GM12878 (cell line): ENCODE results near the gene MAPK9. TPM values are rescaled to one million over a fixed set of nuclear protein-coding genes. Genes with fewer than 3 reads are reported as not detected.

Source experiments
- ATAC-seq: fragments of 200-7000 bp; cut with Tn5 transposase; 3 replicates; pipeline ENCODE4 v1.9.1; 2020; ENCODE audit warnings: mild to moderate bottlenecking, moderate library complexity
- BruUV-seq: library from RNA; stranded (reverse); fragments of 400-500 nt; replicated peaks from 2 replicates; lab custom pipeline; 2021; lab: Mats Ljungman, UMichigan
- CTCF ChIA-PET: fragments of 300-600 bp; sonication (Branson Sonifier 250); formaldehyde crosslinking; extraction: SDS; loops from one replicate; lab custom pipeline; 2021; ENCODE audit warnings: inconsistent platforms; lab: Yijun Ruan, JAX
- POLR2A ChIA-PET: fragments of 350-600 bp; formaldehyde crosslinking; extraction: SDS; loops from one replicate; lab custom pipeline; 2021; ENCODE audit warnings: inconsistent platforms; lab: Charles Lee
- RAD21 ChIA-PET: fragments of 300-600 bp; sonication (Branson Sonifier 250); formaldehyde crosslinking; loops from one replicate; lab custom pipeline; 2023; ENCODE audit warnings: antibody characterized with exemption; ENCODE audit not compliant: unreplicated experiment; lab: Charles Lee
- SMC1A ChIA-PET: fragments of 300-600 bp; sonication (Branson Sonifier 250); formaldehyde crosslinking; loops from one replicate; lab custom pipeline; 2023; ENCODE audit not compliant: unreplicated experiment, uncharacterized antibody; lab: Charles Lee
- DNase-seq: peaks from one replicate; pipeline ENCODE4 v3.0.0-alpha.2; 2011; ENCODE audit warnings: low read depth, low spot score
- FAIRE-seq: peaks from 3 replicates; lab custom pipeline; 2011; peaks lifted over from hg19 to GRCh38; lab: Jason Lieb, UNC
- H2AFZ ChIP-seq: 2 replicates; pipeline ENCODE4 v1.6.0; 2011; ENCODE audit warnings: low read depth, low read length, control low read depth; ENCODE audit not compliant: control insufficient read depth
- H3K27ac ChIP-seq: 2 replicates; pipeline ENCODE4 v1.5.1; 2011; ENCODE audit warnings: control low read depth; ENCODE audit not compliant: control insufficient read depth, insufficient read depth
- H3K27me3 ChIP-seq, 2 experiments: replicated peaks in 1 of 2; 2 replicates each; pipeline versions ENCODE4 v1.6.0 to v1.6.1; 2011; ENCODE audit warnings: low read length in 1 of 2; ENCODE audit not compliant: control insufficient read depth in 2 of 2, insufficient read depth in 2 of 2
- H3K36me3 ChIP-seq, 2 experiments: 2 replicates each; pipeline ENCODE4 v1.5.1; 2011; ENCODE audit warnings: low read length in 1 of 2; ENCODE audit not compliant: control insufficient read depth in 2 of 2, insufficient read depth in 2 of 2
- H3K4me1 ChIP-seq: 2 replicates; pipeline ENCODE4 v1.6.1; 2011; ENCODE audit warnings: mild to moderate bottlenecking, low read length, moderate library complexity, mixed read lengths; ENCODE audit not compliant: control insufficient read depth, insufficient read depth
- H3K4me2 ChIP-seq: 2 replicates; pipeline ENCODE4 v1.6.0; 2011; ENCODE audit warnings: control low read depth; ENCODE audit not compliant: control insufficient read depth, insufficient read depth
- H3K4me3 ChIP-seq: fragments of 200-600 bp; sonication (generic); 2 replicates; pipeline ENCODE4 v1.5.1; 2016
- H3K79me2 ChIP-seq: 2 replicates; pipeline ENCODE4 v1.6.0; 2011; ENCODE audit warnings: low read length; ENCODE audit not compliant: control insufficient read depth, insufficient read depth
- H3K9ac ChIP-seq: 2 replicates; pipeline ENCODE4 v1.8.0; 2011; ENCODE audit warnings: low read length, control low read depth, mixed read lengths; ENCODE audit not compliant: control insufficient read depth, insufficient read depth
- H3K9me3 ChIP-seq: replicated peaks from 3 replicates; pipeline ENCODE4 v1.5.1; 2011; ENCODE audit warnings: mild to moderate bottlenecking, low read length; ENCODE audit not compliant: control insufficient read depth, insufficient read depth
- H4K20me1 ChIP-seq: 2 replicates; pipeline ENCODE4 v1.6.0; 2011; ENCODE audit not compliant: control insufficient read depth, insufficient read depth
- BACH1 ChIP-seq: fragments of 450-650 bp; IDR thresholded peaks from 2 replicates; pipeline ENCODE4 v1.6.1; 2017; ENCODE audit warnings: mild to moderate bottlenecking, borderline replicate concordance
- BCL11A ChIP-seq: IDR thresholded peaks from 2 replicates; pipeline ENCODE4 v1.6.1; 2011; ENCODE audit warnings: low read depth, low read length
- CBFB ChIP-seq: IDR thresholded peaks from 2 replicates; pipeline ENCODE4 v1.6.1; 2016; ENCODE audit warnings: antibody characterized with exemption, low read depth
- CHD4 ChIP-seq: fragments of 200-600 bp; sonication (generic); IDR thresholded peaks from 2 replicates; pipeline ENCODE4 v1.6.1; 2016; ENCODE audit warnings: mild to moderate bottlenecking
- EGR1 ChIP-seq, 2 experiments: IDR thresholded peaks; 1 replicate in 1 of 2; 2 replicates in 1 of 2; pipeline ENCODE4 v1.6.1; 2011 to 2012; ENCODE audit warnings: low read depth in 2 of 2, low read length in 2 of 2, borderline replicate concordance in 1 of 2, mild to moderate bottlenecking in 1 of 2, moderate library complexity in 1 of 2
- HDAC2 ChIP-seq: fragments of 200-600 bp; sonication (generic); IDR thresholded peaks from 2 replicates; pipeline ENCODE4 v1.6.1; 2017
- NFIC ChIP-seq: IDR thresholded peaks from 2 replicates; pipeline ENCODE4 v1.6.1; 2012; ENCODE audit warnings: low read depth, mild to moderate bottlenecking, inconsistent platforms, low read length, moderate library complexity
- RFX5 ChIP-seq: IDR thresholded peaks from 2 replicates; pipeline ENCODE4 v1.6.1; 2011; ENCODE audit warnings: low read depth, low read length, improper control_type of control experiment
- SMC3 ChIP-seq: IDR thresholded peaks from 2 replicates; pipeline ENCODE4 v1.6.1; 2011; ENCODE audit warnings: low read length, improper control_type of control experiment, borderline replicate concordance
- SREBF2 ChIP-seq: IDR thresholded peaks from 2 replicates; pipeline ENCODE4 v1.6.1; 2012; ENCODE audit warnings: mild to moderate bottlenecking, low read length
- TBL1XR1 ChIP-seq: IDR thresholded peaks from 2 replicates; pipeline ENCODE4 v1.6.1; 2012; ENCODE audit warnings: low read depth, low read length, improper control_type of control experiment
- TCF7 ChIP-seq: IDR thresholded peaks from 2 replicates; pipeline ENCODE4 v1.6.1; 2014; ENCODE audit warnings: antibody characterized with exemption, borderline replicate concordance
- ZNF217 ChIP-seq: fragments of 450-650 bp; IDR thresholded peaks from 2 replicates; pipeline ENCODE4 v1.6.1; 2017; ENCODE audit warnings: antibody characterized with exemption, mild to moderate bottlenecking
- WGBS: methylation state at CpG from one replicate; pipeline ENCODE4 v1.1.6; 2016; ENCODE audit warnings: low lambda C conversion rate; ENCODE audit not compliant: insufficient replicate concordance, insufficient coverage; ENCODE audit errors: missing lambda C conversion rate; 5-methylcytosine and 5-hydroxymethylcytosine counted together
- in situ Hi-C: fragments of 300-500 bp; cut with MboI; formaldehyde crosslinking; loops from 9 replicates; pipeline ENCODE4 v1.14.3; 2018; ENCODE audit warnings: mixed read lengths
- intact Hi-C: fragments of 100-400 bp; cut with micrococcal nuclease; formaldehyde crosslinking; loops from one replicate; pipeline ENCODE4 v1.14.2; 2022; ENCODE audit not compliant: unreplicated experiment
- polyA plus RNA-seq, 11 experiments: library from polyadenylated mRNA; depleted of rRNA in 4 of 11; unstranded in 6 of 11; stranded (reverse) in 5 of 11; fragments of >200 nt; fragmentation: Nextera tagmentation in 4 of 11; fragmentation: Illumina TruSeq in 1 of 11; extraction: Ambion mirVana in 4 of 11; extraction: Trizol in 1 of 11; gene quantifications; 1 replicate in 1 of 11; 2 replicates in 10 of 11; pipeline versions ENCODE4 v1.2.1 to v1.2.3, GENCODE V29; 2011 to 2016; ENCODE audit warnings: inconsistent platforms in 2 of 11, missing spikeins in 2 of 11, low read depth in 1 of 11
- total RNA-seq, 4 experiments: library from RNA; depleted of rRNA in 3 of 4; stranded (reverse); fragments of >200 nt in 3 of 4; fragmentation: Illumina TruSeq in 1 of 4; extraction: Trizol in 1 of 4; gene quantifications; 2 replicates each; pipeline versions ENCODE4 v1.2.1 to v1.2.3, GENCODE V29; 2013 to 2021
- TF ChIP-seq, protein P1 (sequence below): IDR thresholded peaks from 2 replicates; pipeline ENCODE4 v1.6.1; 2012; ENCODE audit warnings: low read depth, low read length, improper control_type of control experiment

The MAPK9 gene
- total and polyA plus RNA-seq, 10 of the 15 experiments (the other 5 are each of a cell fraction or from before 2014, with no cell fraction given): 2.1 to 52.9 (median 21.7) TPM

DNA sequence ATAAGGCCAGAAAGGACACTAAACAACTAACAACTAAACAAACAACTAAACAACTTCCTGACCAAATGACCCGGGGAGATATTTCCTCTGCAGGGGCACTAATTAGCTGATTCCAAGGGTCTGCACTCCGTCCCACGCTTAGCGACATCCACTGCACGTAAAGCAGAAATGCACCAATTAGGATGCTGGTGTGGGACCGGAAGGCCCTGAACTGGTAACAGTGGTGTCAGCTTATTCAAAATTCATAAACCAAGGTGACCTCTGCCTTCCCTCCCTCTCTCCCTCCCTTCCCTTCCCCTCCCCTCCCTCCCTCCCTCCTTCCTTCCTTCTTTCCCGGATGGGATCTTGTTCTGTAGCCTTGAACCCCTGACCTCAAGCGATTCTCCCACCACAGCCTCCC is 92.5 kb downstream of the MAPK9 start:
- ChIA-PET SMC1A (interaction anchor here (0.7 to 4.2 kb wide), 2 partner anchors 12 to 116 kb away, joined by 3 to 15 read pairs; no protein-coding TSS in a partner anchor), POLR2A (no interaction called here), CTCF (no interaction called here), RAD21 (no interaction called here)
- no peaks in the 10 kb centered on the region for H3K27me3 ChIP-seq
- no peaks in the 10 kb centered on the region for H3K4me1 ChIP-seq
- DNase-seq (no peak), FAIRE-seq (no peak), ATAC-seq (no peak)
- in situ Hi-C loops: no loop called here
- BruUV-seq: no TSS peak
- H3K79me2 ChIP-seq: no peaks in the 10 kb centered on the region
- H3K27ac ChIP-seq: no peak overlapping the region
- no peak overlapping the region for H3K9ac ChIP-seq
- no peak overlapping the region for H2AFZ ChIP-seq
- no peaks in the 10 kb centered on the region for H3K36me3 ChIP-seq
- intact Hi-C loops: no loop called here
- H4K20me1 ChIP-seq: no peaks in the 10 kb centered on the region
- no peaks in the 10 kb centered on the region for H3K9me3 ChIP-seq
- H3K4me3 ChIP-seq: no peak overlapping the region
- no peak overlapping the region for H3K4me2 ChIP-seq
- WGBS: 72% methylated on average over 7 of the region's 8 CpGs
- TF ChIP-seq SREBF2 (no peak), CHD4 (no peak), EGR1 (IDR thresholded peaks at IDR 0.05; ENCODE audit: borderline replicate concordance in 1 of 2, low read depth in 2 of 2, low read length in 2 of 2) (no peak), TCF7 (no peak), NFIC (no peak), HDAC2 (no peak), RFX5 (no peak), SMC3 (no peak), BACH1 (no peak), BCL11A (no peak), ZNF217 (no peak), CBFB (no peak), TBL1XR1 (no peak)
- TF ChIP-seq, protein P1, sequence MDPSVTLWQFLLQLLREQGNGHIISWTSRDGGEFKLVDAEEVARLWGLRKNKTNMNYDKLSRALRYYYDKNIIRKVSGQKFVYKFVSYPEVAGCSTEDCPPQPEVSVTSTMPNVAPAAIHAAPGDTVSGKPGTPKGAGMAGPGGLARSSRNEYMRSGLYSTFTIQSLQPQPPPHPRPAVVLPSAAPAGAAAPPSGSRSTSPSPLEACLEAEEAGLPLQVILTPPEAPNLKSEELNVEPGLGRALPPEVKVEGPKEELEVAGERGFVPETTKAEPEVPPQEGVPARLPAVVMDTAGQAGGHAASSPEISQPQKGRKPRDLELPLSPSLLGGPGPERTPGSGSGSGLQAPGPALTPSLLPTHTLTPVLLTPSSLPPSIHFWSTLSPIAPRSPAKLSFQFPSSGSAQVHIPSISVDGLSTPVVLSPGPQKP: no peak
